Measurements from ENCODE around the gene NRG3.
"Not testable (repeated sequence)": the region's sequence is repeated elsewhere in the genome, so short reads cannot be mapped to it uniquely, and the experiment has no call there.

The NRG3 gene

DNA sequence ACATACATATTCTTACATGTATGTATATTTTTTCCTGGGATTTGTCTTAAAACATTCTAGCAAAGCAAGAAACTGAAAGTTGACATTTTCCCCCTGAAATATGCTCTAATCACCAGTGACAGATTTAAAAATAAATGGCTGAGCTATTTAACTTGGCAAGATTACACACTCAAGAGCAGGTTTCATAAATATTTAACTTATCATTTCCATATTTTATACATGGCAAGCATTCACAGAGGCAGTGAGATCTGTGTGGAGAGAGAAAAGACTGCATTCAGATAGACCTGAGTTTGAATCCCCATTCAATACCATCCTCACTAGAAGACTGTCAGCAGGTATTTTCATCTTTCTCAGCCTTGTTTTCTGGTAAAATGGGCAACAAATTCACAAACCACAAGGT, 1043.0 kb downstream of the NRG3 start:
- no peak for TF ChIP-seq POLR2A (IDR thresholded peaks at IDR 0.05; ENCODE audit: low read depth, low read length)
- FAIRE-seq (no peak), DNase-seq (ENCODE audit: insufficient read length, low spot score) (no peak)

DNA sequence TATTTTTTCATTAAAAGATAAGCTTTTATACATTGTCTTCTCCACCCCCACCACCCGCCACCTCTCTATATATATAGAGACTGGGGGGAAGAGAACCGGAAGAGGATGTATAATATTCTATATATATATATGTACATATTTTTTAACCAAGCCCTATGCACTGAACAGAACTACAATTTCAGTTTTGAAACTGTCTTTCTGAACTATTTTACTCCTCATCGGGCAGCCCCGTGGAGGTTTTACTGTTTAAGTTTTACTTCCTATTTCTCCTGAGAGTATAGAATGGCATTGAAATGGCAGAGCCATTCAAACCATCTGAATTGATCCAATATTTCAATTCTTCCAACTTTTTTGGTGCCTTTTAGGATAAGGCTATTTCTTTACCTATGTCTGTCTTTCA, 1047.1 kb downstream of the NRG3 start:
- DNase-seq (ENCODE audit: insufficient read length, low spot score) (no peak), FAIRE-seq (no peak)
- no peak for TF ChIP-seq POLR2A (IDR thresholded peaks at IDR 0.05; ENCODE audit: low read depth, low read length)

DNA sequence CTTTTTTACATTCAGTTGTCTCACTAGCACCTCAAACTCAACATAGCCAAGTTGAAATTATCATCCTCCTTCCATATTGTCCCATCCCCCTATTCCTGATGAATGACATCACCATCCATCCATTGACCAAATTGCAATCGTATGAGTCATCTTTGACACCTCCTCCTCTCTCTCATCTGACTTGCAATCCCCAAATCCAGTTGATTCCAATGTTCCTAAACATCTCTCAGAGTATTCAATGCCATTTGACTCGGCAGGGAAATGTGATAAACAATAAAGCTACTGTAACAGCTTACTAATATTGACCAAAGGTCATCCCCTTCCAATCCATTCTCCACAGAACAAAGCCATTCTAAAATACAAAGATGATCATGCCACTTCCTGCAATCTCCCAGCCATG, 1047.8 kb downstream of the NRG3 start:
- FAIRE-seq (no peak), DNase-seq (ENCODE audit: insufficient read length, low spot score) (no peak)
- TF ChIP-seq POLR2A (IDR thresholded peaks at IDR 0.05; ENCODE audit: low read depth, low read length), result no peak

DNA sequence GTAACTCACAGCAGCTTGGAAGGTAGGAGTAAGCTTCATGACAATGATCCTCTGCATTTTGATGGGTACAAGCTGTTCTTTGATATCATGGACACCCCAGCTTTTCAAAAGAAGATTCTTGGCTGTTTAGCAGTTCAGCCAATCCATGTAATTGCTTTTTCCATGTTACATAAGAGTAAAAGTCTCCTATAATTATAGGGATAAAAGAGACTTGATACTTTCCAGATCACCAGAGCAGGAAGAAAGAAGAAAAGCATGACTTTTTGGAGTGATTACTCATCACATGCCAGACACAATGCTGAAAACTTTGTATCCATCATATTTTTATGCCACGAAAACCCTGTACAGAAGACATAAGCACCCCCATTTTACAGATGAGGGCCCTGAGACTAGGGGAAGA, 1049.7 kb downstream of the NRG3 start:
- DNase-seq (ENCODE audit: insufficient read length, low spot score) (no peak), FAIRE-seq (no peak)
- no peak for TF ChIP-seq POLR2A (IDR thresholded peaks at IDR 0.05; ENCODE audit: low read depth, low read length)

DNA sequence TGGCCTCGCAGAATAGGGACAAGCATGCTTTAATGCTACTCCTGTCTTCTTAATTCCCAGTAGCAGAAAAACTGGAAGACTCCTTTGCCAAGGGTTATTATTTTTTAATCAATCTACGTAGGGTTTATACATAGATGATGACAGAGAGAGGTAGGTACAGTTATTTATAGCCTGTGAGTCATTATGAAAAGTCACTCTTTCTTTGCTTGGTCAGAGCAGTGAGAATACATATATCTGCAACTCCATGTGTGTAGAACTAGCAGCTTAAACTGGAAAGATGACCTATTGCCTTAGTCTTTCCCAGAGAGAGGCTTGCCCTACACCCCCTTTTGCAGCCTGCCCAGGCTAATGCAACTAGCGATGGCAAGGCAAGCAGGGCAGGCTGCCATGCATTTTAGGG, 1050.6 kb downstream of the NRG3 start:
- FAIRE-seq (no peak), DNase-seq (ENCODE audit: insufficient read length, low spot score) (no peak)
- TF ChIP-seq POLR2A (IDR thresholded peaks at IDR 0.05; ENCODE audit: low read depth, low read length), result no peak

DNA sequence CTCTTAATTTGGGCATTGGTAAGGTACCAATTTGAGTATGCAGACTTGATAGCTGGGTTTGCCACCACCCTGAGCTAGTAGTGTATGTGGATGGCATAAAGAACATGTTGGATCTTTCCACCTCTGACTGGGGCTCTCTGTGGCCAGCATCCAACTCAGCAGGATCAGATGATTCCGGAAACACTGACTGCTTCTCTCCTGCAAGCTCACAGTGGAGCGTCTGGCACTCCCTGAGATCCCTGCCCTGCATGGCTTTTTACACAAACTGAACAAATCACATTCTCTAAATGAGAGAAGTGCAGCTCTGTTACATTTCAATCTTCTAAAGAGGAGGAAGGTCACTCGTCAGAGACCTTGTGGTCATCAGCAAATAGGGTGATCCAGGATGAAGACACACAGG, 1057.5 kb downstream of the NRG3 start:
- DNase-seq (ENCODE audit: insufficient read length, low spot score) (no peak), FAIRE-seq (no peak)
- TF ChIP-seq POLR2A (IDR thresholded peaks at IDR 0.05; ENCODE audit: low read depth, low read length), result no peak

DNA sequence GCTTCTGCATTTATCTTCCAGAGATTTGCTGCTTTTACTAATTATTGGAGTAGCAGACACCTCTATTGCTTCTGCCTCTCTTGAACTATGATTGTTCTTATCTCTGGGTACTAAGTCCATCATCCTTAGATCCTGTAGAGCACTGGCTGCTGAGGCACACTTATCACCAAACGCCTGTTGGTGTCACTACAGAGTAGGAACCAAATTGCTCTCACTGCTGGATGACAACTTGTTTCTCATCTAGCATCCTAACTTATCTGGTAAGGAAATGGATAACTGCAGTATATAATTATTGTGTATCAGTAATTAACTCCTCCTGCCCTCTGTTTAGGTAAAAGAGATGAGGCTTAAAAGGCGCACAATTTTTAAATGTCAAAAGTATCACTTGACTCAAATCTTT, 1059.4 kb downstream of the NRG3 start:
- DNase-seq (ENCODE audit: insufficient read length, low spot score) (no peak), FAIRE-seq (no peak)
- no peak for TF ChIP-seq POLR2A (IDR thresholded peaks at IDR 0.05; ENCODE audit: low read depth, low read length)

DNA sequence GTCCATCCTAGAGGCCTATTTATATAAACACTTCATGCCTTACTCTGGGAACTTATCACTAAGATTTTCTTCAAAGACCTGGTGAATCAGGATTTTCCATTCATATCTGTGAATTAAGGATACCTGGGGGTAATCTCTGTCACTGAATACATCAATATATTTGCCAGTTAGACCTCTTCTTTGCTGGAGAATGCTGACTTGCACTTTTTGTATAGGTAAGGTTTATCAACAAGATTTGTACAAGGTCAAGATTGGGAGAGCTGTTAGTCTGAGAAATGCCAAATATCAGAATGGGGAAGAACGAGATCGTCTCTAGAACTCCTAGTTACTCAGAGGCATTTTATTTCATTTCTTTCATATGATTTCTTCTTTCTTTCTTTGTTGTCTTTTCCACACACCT, 1060.0 kb downstream of the NRG3 start:
- FAIRE-seq, result no peak
- DNase-seq (ENCODE audit: insufficient read length, low spot score), result no peak
- no peak for TF ChIP-seq POLR2A (IDR thresholded peaks at IDR 0.05; ENCODE audit: low read depth, low read length)

DNA sequence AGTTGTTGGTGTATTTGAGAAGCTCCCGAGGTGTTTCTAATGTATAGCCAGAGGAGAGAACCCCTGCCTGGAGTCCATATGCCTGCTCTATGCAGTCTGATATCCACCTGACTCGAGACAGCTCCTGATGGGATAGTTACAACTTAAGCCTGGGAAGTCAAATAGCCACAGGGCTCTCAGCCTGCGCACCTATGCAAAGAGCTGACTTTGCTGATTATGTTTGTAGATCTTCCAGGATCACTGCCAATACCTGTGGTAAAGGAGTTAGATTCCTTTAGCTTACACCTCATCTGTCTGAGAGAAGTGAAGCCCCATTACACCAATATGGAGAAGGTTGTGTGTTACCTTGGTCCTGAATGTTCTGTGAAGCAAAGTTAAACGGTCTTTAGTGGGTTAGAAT, 1063.3 kb downstream of the NRG3 start:
- TF ChIP-seq POLR2A (IDR thresholded peaks at IDR 0.05; ENCODE audit: low read depth, low read length), result no peak
- DNase-seq (ENCODE audit: insufficient read length, low spot score), result no peak
- no peak for FAIRE-seq

DNA sequence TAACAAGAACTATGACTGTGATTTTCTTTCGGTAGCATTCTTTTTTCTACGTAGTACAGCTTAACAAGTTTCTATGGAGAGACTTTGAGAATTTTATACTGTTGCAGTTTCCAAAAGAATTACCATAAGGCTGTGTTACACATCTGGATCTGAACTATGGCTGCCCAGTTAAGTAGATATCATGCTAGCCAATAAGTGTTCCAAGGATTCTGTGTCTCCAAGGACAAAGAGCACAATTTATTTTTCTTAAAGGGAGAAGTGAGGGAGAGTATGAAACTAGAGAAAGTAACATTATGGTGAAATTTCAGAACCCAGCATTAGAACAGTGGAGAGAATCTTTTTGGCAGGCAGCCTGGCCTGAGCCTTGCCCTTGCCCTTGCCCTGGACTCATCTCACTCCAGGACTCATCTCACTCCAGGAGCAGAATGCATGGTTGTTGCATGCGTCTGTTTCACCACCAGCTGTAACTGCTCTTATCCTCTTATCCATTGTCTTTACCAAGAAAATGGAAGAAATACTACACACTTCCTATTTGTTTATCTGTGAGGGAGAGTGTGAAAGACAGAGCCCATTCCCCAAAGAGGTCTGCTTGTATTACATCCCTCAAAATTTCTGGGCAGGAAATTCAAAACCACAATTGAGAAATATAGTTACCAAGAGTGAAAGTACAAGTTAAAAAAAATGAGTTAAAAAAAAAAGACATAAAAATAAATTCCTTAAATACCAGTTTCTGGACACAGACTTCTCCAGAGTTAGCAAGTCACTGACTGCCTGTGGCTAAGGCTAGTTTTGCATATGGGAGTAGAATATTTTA, 1067.5 kb downstream of the NRG3 start:
- DNase-seq (ENCODE audit: insufficient read length, low spot score), result no peak
- TF ChIP-seq POLR2A (IDR thresholded peaks at IDR 0.05; ENCODE audit: low read depth, low read length), result no peak
- no peak for FAIRE-seq

DNA sequence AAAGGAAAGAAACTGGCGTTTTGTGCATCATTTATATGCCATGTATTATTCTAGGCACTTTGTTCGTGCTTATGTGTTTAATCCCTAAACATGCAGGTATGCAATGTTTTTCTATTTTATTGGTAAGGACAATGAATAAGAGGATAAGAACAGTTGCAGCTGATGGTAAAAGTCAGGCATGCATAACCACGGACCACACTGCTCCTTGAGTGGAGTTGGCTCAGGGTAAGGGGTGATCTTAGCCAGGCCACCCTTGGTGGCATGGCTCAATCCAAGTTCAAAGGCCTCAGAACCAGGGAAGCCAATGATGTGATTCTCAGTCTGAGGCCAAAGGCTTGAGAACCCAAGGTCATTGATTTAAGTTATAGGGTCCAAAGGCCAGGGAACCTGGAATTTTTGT, 1068.1 kb downstream of the NRG3 start:
- no peak for DNase-seq (ENCODE audit: insufficient read length, low spot score)
- no peak for FAIRE-seq
- TF ChIP-seq POLR2A (IDR thresholded peaks at IDR 0.05; ENCODE audit: low read depth, low read length), result no peak

DNA sequence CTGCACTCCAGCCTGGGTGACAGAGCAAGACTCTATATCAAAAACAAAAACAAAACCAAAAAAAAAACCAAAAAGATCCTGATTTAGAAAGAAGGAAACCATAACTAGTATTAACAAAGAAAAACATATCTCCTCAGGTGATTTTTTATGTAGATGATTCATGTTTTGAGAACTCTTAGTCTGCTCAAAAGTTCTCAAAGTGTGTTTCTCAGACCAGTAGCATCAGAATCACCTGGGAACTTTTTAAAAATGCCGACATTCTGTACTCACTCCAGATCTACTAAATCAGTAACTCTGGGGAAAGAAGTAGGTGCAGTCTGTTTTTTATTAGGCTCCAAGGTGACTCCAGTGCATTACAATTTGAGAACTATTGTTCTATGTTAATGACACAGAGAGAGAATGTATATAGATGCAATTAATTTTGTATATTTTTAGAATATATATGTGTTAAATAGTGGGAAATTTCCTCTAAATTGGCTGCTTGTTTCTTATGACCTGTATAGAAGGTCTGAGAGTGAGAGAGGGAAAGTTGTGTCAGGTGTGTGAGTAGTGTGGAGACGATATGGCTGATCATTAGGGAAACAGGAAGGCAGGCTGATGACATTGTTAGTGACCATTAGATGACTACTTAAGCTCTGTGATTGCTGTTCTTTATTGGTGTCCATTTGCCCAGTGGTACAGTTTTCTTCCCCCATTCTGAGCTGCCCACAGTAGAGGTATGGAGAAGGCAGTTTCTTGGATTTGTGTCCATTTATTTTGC, 1075.0 kb downstream of the NRG3 start:
- FAIRE-seq (no peak), DNase-seq (ENCODE audit: insufficient read length, low spot score) (no peak)
- TF ChIP-seq POLR2A (IDR thresholded peaks at IDR 0.05; ENCODE audit: low read depth, low read length), result no peak

DNA sequence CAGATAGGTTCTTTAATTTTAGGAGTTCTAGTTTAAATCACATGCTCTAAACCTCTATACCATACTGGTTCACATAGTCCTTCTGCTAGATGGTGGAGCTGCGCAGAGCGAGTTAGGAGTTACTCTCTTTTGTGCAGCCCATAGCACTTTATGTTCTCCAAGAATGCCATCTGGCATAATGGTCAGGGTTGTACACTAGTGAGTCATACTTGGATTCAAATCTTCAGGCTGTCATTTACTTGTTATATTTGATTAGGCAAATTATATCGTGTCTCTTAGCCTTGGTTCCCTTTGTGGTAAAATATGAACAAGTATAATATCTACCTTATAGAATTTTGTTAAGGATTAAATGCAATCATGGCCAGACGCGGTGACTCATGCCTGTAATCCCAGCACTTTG, 1078.3 kb downstream of the NRG3 start:
- no peak for TF ChIP-seq POLR2A (IDR thresholded peaks at IDR 0.05; ENCODE audit: low read depth, low read length)
- FAIRE-seq (no peak), DNase-seq (ENCODE audit: insufficient read length, low spot score) (no peak)

DNA sequence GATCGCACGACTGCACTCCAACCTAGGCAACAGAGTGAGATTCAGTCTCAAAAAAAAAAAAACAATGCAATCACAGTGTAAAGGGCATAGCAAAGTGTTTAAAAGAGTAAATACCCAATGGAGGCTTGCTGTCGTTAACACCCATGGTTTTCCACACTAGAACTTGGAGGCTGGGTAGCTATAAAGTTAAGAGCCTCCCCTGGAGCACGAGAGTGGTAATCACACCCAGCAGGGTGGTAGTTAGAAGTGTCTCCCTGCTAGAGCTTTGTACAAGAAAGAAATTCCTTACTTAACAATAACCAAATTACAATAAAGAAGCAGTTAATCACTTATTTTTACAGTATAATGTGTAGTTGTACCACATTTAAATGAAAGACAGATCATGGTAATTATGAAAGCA, 1078.9 kb downstream of the NRG3 start:
- no peak for FAIRE-seq
- no peak for TF ChIP-seq POLR2A (IDR thresholded peaks at IDR 0.05; ENCODE audit: low read depth, low read length)
- DNase-seq (ENCODE audit: insufficient read length, low spot score), result no peak

DNA sequence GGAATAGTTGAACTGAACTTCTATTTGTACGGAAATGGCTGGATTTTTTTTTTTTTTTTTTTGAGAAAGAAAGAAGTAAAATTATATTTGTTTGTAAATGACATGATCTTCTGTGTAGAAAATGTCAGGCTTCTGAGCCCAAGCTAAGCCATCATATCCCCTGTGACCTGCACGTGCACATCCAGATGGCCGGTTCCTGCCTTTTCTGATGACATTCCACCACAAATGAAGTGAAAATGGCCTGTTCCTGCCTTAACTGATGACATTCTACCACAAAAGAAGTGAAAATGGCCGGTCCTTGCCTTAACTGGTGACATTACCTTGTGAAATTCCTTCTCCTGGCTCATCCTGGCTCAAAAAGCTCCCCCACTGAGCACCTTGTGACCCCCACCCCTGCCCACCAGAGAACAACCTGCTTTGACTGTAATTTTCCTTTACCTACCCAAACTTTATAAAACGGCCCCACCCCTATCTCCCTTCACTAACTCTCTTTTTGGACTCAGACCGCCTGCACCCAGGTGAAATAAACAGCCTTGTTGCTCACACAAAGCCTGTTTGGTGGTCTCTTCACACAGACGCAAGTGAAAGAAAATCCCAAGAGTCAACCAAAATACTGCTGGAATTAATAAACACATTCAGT, 1085.5 kb downstream of the NRG3 start:
- not testable (repeated sequence) for FAIRE-seq; DNase-seq (ENCODE audit: insufficient read length, low spot score)
